ENCODE measurements around the gene GYG2.
"Not testable (repeated sequence)": the region's sequence is repeated elsewhere in the genome, so short reads cannot be mapped to it uniquely, and the experiment has no call there.

The GYG2 gene

DNA sequence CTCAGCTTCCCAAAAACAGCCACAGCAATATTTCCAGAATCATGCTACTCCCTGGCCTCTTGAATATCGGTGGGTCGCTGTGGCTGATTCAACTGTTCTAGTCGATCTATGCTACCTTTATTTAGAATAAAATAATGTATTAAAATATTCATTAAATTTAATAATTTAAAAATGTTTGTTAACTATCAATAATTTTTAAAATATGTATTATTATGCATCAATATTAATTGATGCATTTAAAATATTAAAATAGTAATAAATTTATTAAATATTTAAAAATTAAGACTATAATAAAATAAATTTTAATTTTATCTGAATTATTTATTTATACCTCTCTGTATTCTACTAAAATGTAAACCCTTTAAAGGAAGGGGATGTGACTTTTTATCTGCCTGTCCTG is 81.4 kb downstream of the GYG2 start:
- no peak for DNase-seq

DNA sequence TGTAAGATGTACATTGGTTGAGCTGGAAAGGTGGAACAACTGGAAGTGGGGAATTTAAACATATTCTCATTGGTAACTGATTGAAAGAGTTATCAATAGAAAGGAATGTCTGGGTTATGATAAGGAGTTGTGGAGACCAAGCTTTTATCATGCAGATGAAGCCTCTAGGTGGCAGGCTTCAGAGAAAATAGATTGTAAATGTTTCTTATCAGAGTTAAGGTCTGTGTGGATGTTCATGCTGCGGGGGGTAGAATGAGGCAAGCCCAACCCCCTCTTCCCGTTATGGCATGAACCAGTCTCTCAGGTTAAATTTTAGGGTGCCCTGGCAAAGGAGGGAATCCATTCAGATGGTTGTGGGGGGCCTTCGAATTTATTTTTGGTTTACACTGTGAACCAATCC is 84.4 kb downstream of the GYG2 start:
- no peak for DNase-seq

DNA sequence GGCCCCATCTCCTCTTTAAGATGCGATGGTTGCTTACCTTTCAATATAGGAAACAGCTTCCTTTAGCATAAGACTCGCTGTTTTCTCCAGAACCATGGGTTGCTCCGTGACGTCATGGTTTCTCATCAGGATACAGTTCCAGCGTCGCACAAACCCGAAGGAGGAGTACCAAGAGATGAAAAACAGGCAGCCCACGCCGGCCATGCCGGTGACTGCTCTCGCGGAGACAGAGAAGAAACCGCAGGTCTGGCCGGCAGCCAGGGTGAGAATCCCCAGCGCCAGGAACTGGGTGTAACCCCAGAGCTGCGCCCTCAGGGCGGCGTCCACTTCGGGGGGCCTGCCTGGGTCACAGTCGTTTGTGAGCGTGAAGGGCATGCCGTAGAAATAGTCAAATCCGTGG is 89.0 kb downstream of the GYG2 start:
- no peak for DNase-seq

DNA sequence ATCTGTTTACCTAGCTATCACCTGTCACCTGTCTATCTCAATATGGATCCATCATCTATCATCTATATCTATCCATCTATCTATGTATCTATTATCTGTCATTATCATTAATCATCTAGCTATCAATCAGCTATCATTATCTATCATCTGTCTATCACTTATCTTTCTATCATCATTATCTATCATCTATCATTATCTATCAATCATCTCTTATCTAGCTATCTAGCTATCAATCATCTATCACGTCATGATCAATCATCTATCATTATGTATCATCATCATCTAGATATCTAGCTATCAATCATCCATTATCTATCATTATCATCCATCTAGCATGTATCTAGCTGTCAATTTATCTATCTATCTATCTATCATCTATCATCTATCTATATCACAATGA is 92.5 kb downstream of the GYG2 start:
- DNase-seq = no peak

DNA sequence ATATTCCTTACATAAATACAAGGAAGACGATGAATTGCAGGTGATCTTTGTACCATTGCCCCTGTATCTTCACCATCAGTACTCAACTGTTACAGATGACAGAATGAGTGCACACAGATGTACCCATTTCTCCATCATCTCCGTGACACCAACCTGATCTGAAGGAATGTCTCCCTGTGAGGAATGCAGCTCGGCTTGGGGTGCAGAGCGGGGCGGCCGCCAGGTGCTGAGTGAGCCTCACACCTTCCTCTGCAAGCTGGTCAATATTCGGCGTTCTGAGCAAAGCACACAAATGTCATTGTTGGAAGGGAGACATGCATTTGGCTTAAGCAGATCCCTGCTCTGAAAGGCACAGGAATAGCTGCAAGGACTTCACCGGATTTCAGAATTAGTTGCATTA is 93.0 kb downstream of the GYG2 start:
- no peak for DNase-seq

DNA sequence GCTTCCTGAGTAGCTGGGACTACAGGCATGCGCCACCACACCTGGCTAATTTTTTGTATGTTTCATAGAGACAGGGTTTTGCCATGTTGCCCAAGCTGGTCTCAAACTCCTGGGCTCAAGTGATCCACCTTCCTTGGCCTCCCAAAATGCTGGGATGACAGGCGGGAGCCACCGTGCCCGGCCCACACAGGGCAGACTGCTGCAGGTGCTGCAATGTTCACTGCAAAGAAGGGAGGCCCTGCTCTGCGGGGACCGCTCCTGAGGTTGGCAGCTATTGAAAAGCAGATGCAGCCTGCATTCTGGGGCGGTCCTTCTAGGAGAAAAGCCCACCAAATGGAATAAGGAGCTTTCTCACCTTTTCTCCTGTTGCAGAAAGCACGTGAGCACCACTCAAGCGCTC is 95.4 kb downstream of the GYG2 start:
- DNase-seq = no peak

DNA sequence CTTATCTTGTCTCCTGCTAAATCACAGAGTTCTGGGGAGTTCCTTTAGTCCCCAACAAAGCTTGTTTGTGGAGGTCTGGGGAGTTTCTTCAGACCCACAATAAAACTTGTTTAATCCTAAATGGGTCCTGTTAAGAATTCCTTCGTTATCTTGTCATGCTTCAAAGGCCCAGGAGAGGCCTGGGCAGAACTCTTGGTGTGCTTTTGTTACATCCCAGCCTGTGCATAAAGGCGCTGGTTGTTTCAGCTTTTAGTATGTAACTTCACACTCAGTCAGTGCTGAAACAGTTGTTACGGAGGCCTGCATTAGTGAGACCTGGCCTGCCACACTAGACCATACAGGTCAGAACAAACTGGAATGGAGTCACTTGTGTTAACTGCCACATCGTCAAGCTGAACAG is 97.5 kb downstream of the GYG2 start:
- not testable (repeated sequence) for DNase-seq

DNA sequence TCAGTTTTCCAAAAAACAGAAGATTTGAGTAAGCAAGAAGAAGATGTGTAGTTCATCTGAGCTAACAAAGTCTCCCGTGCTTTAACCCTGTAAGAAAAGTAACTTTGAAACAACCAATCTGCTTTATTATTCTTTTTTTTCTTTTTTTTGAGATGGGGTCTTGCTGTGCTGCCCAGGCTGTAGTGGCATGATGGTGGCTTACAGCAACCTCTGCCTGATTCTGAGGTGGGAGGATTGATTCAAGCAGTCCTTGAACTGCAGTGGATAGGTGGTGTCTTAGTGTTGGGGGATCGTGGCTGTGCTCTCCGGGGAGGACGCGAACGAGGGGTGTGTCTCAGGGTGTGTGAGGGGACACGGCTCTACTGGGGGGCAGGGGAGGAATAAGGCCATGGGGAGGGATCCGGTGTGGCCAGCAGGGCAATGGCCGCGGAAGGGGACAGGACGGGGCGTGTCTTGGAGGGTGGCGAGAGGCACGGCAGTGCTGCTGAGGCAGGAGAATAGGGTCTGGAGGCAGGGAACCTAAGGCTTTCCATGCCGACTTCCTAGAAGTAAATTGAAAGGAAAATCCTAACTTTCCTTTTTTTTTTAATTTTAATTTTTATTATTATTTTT is 98.0 kb downstream of the GYG2 start:
- DNase-seq = no peak

DNA sequence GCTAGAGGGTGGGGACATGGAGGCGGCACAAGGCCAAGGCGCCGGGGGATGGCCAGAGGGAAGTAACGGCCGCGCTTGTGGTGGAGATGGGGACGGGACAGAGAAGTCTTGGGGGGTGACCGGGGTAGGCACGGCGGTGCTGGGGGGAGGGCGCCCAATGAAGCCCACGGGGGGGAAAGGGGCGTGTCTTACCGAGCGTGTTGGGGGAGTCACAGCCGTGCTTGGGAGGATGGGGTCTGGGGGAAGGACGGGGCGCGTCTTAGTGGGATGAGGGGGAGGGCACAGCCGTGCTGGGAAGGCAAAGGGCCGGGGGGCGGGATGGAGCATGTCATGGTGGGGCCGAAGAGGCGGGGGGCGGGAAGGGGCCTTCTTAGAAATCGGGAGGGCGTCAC is 99.5 kb downstream of the GYG2 start:
- DNase-seq = no peak

DNA sequence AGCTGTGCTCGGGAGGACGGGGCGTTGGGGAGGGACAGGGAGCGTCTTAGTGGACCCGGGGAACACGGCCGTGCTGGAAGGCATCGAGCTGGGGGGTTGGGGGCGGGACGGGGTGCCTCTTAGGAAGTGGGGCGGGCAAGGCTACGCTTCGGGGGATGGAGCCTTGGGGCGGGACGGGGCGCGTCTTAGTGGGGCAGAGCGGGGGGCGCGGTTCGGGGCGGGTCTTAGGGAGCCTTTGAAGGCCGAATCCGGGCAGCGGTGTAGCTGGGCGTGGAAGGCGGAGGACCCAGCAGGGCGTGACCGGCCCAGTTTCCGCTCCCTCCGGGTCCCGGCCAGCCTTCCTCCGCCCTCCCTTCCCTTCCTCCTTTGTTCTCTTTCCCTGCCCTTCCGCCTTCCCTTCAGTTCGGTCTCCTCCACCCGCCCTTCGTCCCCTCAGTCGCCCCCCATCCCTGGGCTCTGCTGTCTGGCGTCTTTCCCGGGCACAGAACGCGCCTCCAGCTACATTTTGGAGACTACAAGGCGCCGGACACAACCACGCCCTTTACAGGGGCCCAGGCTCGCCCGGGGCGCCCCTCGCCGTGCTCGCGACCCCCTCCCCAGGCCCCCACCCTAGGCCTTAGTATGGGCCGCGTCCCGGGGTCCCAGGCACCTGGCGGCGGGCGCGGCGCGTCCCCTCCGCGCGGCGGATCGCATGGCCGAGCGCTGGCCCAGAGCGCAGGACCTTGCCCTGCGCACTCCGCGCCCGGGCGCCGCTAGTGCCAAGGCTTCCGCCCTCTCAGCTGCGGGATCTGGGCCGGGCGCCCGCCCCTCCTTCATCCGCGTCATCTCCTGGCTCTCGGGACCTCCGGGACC is 100.1 kb downstream of the GYG2 start, which contains the start of gene ARSD:
Gene ARSD (minus strand): TSS at position 757 of the 852 bp plus-strand sequence. CDS start 64 bp downstream, at position 693.
- DNase-seq = peak; percentile 65

DNA sequence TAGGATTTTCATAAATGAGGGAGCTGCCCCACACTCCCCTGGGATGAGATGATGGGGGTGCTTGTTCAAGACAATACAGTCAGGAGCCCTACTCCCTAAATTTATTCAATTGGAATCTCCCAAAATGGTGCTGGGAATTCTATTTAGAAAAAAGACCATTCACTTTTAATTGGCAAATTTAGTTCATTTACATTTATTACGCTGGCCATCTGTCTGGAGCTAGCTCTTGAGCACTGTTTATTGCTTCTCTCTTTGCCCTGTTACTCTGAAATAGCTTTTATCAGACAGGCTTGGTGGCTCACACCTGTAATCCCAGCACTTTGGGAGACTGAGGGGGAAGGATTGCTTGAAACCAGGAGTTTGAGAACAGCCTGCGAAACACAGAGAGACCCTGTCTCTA is 102.4 kb downstream of the GYG2 start:
- DNase-seq = no peak

DNA sequence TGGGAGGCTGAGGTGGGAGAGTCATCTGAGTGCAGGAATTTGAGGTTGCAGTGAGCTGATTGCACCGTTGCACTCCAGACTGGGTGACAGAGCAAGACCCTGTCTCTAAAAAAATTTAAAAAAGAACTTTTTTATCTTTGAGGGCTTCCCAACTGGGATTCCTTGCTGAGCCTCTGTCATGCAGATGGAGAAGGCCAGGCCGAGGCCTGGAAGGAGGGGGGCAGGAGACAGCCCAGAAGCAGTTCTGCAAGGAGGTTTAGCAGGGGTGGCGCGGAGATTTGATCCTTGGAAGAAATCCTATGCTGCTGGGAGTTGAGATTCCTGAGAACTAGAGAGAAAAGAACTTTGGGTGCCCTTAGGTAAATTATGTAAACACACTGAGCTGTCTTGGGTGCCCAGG is 102.9 kb downstream of the GYG2 start:
- DNase-seq = no peak
